Gastrocnemius medialis (tissue), 4 donors: Measurements from ENCODE around the gene GOLT1B. TPM values are rescaled to one million over a fixed set of nuclear protein-coding genes. Genes with fewer than 3 reads are reported as not detected.

Source experiments
- ATAC-seq, 2 donors: fragments of 150-250 bp; one replicate each; pipeline ENCODE4 v1.9.1; 2016
- DNase-seq, 2 donors: peaks; one replicate each; pipeline ENCODE4 v3.0.0-alpha.2; 2019
- H3K27ac ChIP-seq, 4 donors: fragments of 200-600 bp; sonication (generic); 1 replicate in 1 of 4; 2 replicates in 3 of 4; pipeline ENCODE4 v1.5.1; 2016 to 2018; ENCODE audit warnings: mild to moderate bottlenecking in 2 of 4, moderate library complexity in 1 of 4
- H3K27me3 ChIP-seq, 3 donors: fragments of 200-600 bp; sonication (generic) in 2 of 3; 1 replicate in 1 of 3; 2 replicates in 2 of 3; pipeline versions ENCODE4 v1.5.1 to v1.6.0; 2016 to 2019; ENCODE audit warnings: mild to moderate bottlenecking in 1 of 3, moderate library complexity in 1 of 3
- H3K36me3 ChIP-seq, 2 donors: fragments of 200-600 bp; sonication (generic) in 1 of 2; one replicate each; pipeline ENCODE4 v1.5.1; 2017 to 2018
- H3K4me1 ChIP-seq, 2 donors: fragments of 200-600 bp; sonication (generic) in 1 of 2; one replicate each; pipeline ENCODE4 v1.5.1; 2016 to 2017; ENCODE audit warnings: mild to moderate bottlenecking in 2 of 2
- H3K4me3 ChIP-seq, 4 donors: fragments of 200-600 bp; sonication (generic) in 3 of 4; 1 replicate in 1 of 4; 2 replicates in 3 of 4; pipeline ENCODE4 v1.5.1; 2016 to 2019; ENCODE audit warnings: mild to moderate bottlenecking in 2 of 4
- H3K9me3 ChIP-seq, 3 donors: fragments of 200-600 bp; sonication (generic) in 2 of 3; 1 replicate in 1 of 3; 2 replicates in 2 of 3; pipeline ENCODE4 v1.5.1; 2016 to 2019
- POLR2A ChIP-seq, 2 donors: fragments of 450-650 bp; IDR thresholded peaks; one replicate each; pipeline ENCODE4 v1.6.1; 2017; ENCODE audit warnings: antibody characterized with exemption in 2 of 2, mild to moderate bottlenecking in 2 of 2, moderate library complexity in 2 of 2
- in situ Hi-C, 4 donors: fragments of 200-750 bp; cut with MboI; loops; one replicate each; pipeline versions ENCODE4 v1.15.0 to v1.8.0; 2017; ENCODE audit warnings: low sequenced_read_pairs in 4 of 4
- intact Hi-C: fragments of 100-400 bp; cut with DNase I; formaldehyde crosslinking; loops from one replicate; pipeline ENCODE4 v1.15.1; 2023; ENCODE audit warnings: low total_unique reads
- total RNA-seq, 4 donors: library from RNA; depleted of rRNA; stranded (reverse); fragments of >200 nt; gene quantifications; one replicate each; pipeline versions ENCODE4 v1.1.0 to v1.2.3, GENCODE V29; 2016
- TF ChIP-seq, protein P1 (sequence below), 5 experiments: fragments of 450-650 bp in 3 of 5; fragments of 200-600 bp in 2 of 5; sonication (generic) in 2 of 5; IDR thresholded peaks in 4 of 5; conservative IDR thresholded peaks in 1 of 5; 1 replicate in 4 of 5; 2 replicates in 1 of 5; pipeline ENCODE4 v1.5.1; 2016 to 2019; ENCODE audit warnings: antibody characterized with exemption in 5 of 5, mild to moderate bottlenecking in 3 of 5, moderate library complexity in 3 of 5

GOLT1B gene
- total RNA-seq, 4 donors from 2014 or later = 14.7 to 34.3 (median 27.0) TPM

- no peaks in the 10 kb centered on the region for H3K36me3 ChIP-seq
- intact Hi-C loops (no loop called here), in situ Hi-C loops (no loop called here)
- H3K27me3 ChIP-seq = no peaks in the 10 kb centered on the region
- no peak overlapping the region for H3K4me3 ChIP-seq
- TF ChIP-seq, protein P1, sequence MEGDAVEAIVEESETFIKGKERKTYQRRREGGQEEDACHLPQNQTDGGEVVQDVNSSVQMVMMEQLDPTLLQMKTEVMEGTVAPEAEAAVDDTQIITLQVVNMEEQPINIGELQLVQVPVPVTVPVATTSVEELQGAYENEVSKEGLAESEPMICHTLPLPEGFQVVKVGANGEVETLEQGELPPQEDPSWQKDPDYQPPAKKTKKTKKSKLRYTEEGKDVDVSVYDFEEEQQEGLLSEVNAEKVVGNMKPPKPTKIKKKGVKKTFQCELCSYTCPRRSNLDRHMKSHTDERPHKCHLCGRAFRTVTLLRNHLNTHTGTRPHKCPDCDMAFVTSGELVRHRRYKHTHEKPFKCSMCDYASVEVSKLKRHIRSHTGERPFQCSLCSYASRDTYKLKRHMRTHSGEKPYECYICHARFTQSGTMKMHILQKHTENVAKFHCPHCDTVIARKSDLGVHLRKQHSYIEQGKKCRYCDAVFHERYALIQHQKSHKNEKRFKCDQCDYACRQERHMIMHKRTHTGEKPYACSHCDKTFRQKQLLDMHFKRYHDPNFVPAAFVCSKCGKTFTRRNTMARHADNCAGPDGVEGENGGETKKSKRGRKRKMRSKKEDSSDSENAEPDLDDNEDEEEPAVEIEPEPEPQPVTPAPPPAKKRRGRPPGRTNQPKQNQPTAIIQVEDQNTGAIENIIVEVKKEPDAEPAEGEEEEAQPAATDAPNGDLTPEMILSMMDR (IDR thresholded peaks at IDR 0.05 in 4 of 5, conservative IDR thresholded peaks at IDR 0.05 in 1 of 5) = no peak
- TF ChIP-seq POLR2A (IDR thresholded peaks at IDR 0.05) = no peak
- no peak overlapping the region for H3K27ac ChIP-seq
- ATAC-seq (no peak), DNase-seq (no peak)
- H3K9me3 ChIP-seq = no peaks in the 10 kb centered on the region
- peaks cover 3 to 7% of the 10 kb centered on the region in 2 donors for H3K4me1 ChIP-seq
These were observed 56.6 kb downstream of the GOLT1B start for GRCh38 chr12:21558100-21558679.

- peak; percentile 58 to 75 for ATAC-seq
- Histone ChIP-seq H3K4me1 (no peaks in the 10 kb centered on the region), H3K36me3 (no peaks in the 10 kb centered on the region), H3K27me3 (no peaks in the 10 kb centered on the region), H3K9me3 (no peaks in the 10 kb centered on the region), H3K4me3 (no peak overlapping the region), H3K27ac (peak overlapping the region in 1 of 4 donors; percentile 32)
- in situ Hi-C loops (no loop called here), intact Hi-C loops (no loop called here)
- no peak for DNase-seq
- TF ChIP-seq, protein P1 (IDR thresholded peaks at IDR 0.05 in 4 of 5, conservative IDR thresholded peaks at IDR 0.05 in 1 of 5) = no peak
- TF ChIP-seq POLR2A (IDR thresholded peaks at IDR 0.05) = no peak
These were observed 58.4 kb downstream of the GOLT1B start for GRCh38 chr12:21559855-21560569.

GRCh38 chr12:21561158-21561557 is 59.6 kb downstream of the GOLT1B start:
- Histone ChIP-seq H3K27ac (no peak overlapping the region), H3K4me1 (no peaks in the 10 kb centered on the region), H3K9me3 (no peaks in the 10 kb centered on the region), H3K36me3 (no peaks in the 10 kb centered on the region), H3K27me3 (no peaks in the 10 kb centered on the region), H3K4me3 (no peak overlapping the region)
- ATAC-seq (no peak), DNase-seq (no peak)
- in situ Hi-C loops (no loop called here), intact Hi-C loops (no loop called here)
- no peak for TF ChIP-seq POLR2A (IDR thresholded peaks at IDR 0.05)
- TF ChIP-seq, protein P1 (IDR thresholded peaks at IDR 0.05 in 4 of 5, conservative IDR thresholded peaks at IDR 0.05 in 1 of 5) = no peak

DNA sequence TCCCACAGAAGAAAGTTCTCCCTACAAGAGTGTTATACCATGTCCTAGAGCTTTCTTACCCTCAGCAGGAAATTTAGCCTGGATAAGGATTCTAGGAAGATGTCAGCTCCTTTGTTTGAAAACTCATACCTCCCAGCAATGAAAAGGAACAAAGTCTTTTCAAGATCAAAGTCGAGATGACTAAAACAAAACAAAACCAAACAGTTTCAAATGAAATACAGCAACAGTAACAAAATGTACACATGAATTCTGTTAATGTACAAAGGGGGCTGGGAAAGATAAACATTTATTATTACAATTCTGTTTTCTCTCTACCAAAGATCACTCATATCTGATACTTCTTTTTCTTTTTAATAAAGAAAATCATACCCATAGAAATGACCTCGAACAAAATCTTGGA is 61.3 kb downstream of the GOLT1B start:
- intact Hi-C loops (no loop called here), in situ Hi-C loops (no loop called here)
- Histone ChIP-seq H3K9me3 (no peaks in the 10 kb centered on the region), H3K36me3 (no peaks in the 10 kb centered on the region), H3K4me1 (no peaks in the 10 kb centered on the region), H3K27me3 (no peaks in the 10 kb centered on the region), H3K27ac (no peak overlapping the region), H3K4me3 (no peak overlapping the region)
- no peak for TF ChIP-seq POLR2A (IDR thresholded peaks at IDR 0.05)
- TF ChIP-seq, protein P1 (IDR thresholded peaks at IDR 0.05 in 4 of 5, conservative IDR thresholded peaks at IDR 0.05 in 1 of 5) = no peak
- no peak for ATAC-seq
- no peak for DNase-seq
